Measurements from ENCODE around the gene MRPL42. TPM values are rescaled to one million over a fixed set of nuclear protein-coding genes. Genes with fewer than 3 reads are reported as not detected.
A peak's percentile ranks its signal among the peaks of the same experiment; 100 is the strongest.
"Not testable (repeated sequence)": the region's sequence is repeated elsewhere in the genome, so short reads cannot be mapped to it uniquely, and the experiment has no call there.

MRPL42 gene
- total RNA-seq, 1 donor from 2014 or later, result 93.2 TPM

- no peak for TF ChIP-seq CTCF (conservative IDR thresholded peaks at IDR 0.05; ENCODE audit: low read depth, low read length)
- no peak overlapping the region for H3K4me3 ChIP-seq (ENCODE audit: low read depth, low read length)
- no peak for DNase-seq (ENCODE audit: low read depth)
These were observed 85.1 kb downstream of the MRPL42 start for GRCh38 chr12:93552427-93552826.

DNA sequence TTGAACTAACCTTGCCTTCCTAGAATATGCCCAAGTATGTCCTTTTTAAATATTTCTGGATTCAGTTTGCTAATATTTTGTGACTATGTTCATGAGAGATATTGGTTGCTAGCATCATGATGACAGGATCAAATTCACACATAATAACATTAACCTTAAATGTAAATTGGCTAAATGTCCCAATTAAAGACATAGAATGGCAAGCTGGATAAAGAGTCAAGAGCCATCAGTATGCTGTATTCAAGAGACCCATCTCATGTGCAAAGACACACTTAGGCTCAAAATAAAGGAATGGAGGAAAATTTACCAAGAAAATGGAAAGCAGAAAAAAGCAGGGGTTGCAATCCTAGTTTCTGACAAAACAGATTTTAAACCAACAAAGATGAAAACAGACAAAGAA is 90.6 kb downstream of the MRPL42 start:
- not testable (repeated sequence) for DNase-seq (ENCODE audit: low read depth); H3K4me3 ChIP-seq (ENCODE audit: low read depth, low read length)

DNA sequence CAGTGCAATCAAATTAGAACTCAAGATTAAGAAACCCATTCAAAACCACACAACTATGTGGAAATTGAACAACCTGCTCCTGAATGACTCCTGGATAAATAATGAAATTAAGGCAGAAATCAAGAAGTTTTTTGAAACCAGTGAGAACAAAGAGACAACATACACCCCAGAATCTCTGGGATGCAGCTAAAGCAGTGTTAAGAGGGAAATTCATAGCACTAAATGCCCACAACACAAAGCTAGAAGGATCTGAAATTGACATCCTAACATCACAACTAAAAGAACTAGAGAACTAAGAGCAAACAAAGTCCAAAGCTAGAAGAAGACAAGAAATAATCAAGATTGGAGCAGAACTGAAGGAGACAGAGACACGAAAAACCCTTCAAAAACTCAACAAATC is 91.4 kb downstream of the MRPL42 start:
- not testable (repeated sequence) for H3K4me3 ChIP-seq (ENCODE audit: low read depth, low read length); DNase-seq (ENCODE audit: low read depth)

DNA sequence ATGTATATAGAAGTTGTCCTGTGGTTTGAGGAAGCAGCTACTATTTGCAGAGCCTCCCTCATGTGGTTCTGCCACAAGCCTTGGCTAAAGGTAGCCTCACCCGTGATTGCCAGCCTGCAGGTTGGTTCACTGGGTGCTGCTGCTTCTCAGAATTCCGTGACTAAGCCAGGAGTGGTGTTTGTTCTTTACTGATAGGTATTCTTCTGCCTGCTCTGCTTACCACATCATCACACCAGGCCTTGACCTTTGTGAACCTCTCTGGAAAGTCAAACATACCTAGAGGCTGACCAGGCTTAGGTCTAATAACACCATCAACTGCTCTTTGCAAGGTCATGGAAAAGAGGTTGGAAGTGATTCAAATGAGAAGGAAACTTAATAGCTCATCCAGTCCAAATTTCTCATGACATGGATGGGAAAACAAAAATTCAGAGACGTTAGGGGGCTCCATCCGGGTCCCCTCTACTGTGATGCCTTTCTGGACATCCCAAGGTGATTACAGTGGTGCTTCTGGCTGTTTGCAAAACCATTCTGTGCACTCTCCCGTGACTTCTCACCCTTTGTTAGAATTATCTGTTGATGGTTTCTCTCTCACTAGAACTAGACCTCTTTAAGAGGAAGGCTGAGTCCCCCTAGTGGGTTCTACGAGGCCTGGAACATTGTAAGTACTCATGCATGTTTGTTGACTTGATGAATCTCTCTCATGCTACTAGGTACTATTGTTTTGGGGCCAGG is 96.7 kb downstream of the MRPL42 start:
- peak; percentile 45 for DNase-seq (ENCODE audit: low read depth)
- peak; percentile 46 for TF ChIP-seq CTCF (conservative IDR thresholded peaks at IDR 0.05; ENCODE audit: low read depth, low read length)
- H3K4me3 ChIP-seq (ENCODE audit: low read depth, low read length), result no peak overlapping the region

DNA sequence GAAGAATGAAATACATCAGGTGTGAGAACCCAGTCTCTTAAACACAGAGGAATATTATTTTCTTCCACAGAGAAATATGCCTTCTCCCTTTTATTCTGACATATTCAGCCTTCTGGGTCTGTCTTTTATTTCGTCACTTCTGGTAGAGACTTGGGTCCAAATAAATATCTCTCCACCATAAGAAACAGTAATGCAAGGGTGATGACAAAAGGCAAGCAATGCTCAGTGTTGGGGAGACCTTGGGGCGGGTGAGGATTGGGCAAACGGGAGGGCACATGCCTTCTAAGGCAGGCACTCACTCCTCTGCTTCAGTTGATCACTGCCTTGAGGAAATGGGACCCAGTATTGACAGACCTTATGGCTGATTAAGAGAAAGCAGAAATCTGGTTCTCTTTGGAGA is 98.4 kb downstream of the MRPL42 start:
- no peak for TF ChIP-seq CTCF (conservative IDR thresholded peaks at IDR 0.05; ENCODE audit: low read depth, low read length)
- no peak for DNase-seq (ENCODE audit: low read depth)
- no peak overlapping the region for H3K4me3 ChIP-seq (ENCODE audit: low read depth, low read length)

Other genes with a start within 250 kb of the MRPL42 start
- gene NUDT4, start 89.6 kb upstream of the MRPL42 start, total RNA-seq, result 30.6 and 38.1 TPM in 2 replicates
- gene UBE2N, start 25.6 kb upstream of the MRPL42 start, total RNA-seq, result 127 and 162 TPM in 2 replicates
- 16.1 and 18.2 TPM in 2 replicates for gene SOCS2, start 105.2 kb downstream of the MRPL42 start, total RNA-seq
- gene CRADD, start 209.9 kb downstream of the MRPL42 start, total RNA-seq, result 10.3 and 13.5 TPM in 2 replicates

All from epithelial cell of proximal tubule (primary cell).